ENCODE data around the gene USP11. TPM values are rescaled to one million over a fixed set of nuclear protein-coding genes. Genes with fewer than 3 reads are reported as not detected.
A peak's percentile ranks its signal among the peaks of the same experiment; 100 is the strongest.

Gene USP11
- polyA plus RNA-seq, 1 donor = 57.6 TPM

- WGBS (ENCODE audit: insufficient coverage, low lambda C conversion rate) = no CpG with 5 or more reads among the region's 8 CpGs
- peak overlapping the region; percentile 98 for H3K4me3 ChIP-seq (ENCODE audit: low read length)
- peaks cover 6% of the 10 kb centered on the region for H3K36me3 ChIP-seq (ENCODE audit: control insufficient read depth, insufficient read depth, low read length)
- DNase-seq = no peak
- no peaks in the 10 kb centered on the region for H3K27me3 ChIP-seq (ENCODE audit: control insufficient read depth, insufficient read depth, low read length)
- peak overlapping the region; percentile 100 for H3K27ac ChIP-seq (ENCODE audit: low read length)
- H3K4me1 ChIP-seq (ENCODE audit: control insufficient read depth, insufficient read depth, low read length) = peaks cover 4% of the 10 kb centered on the region
- H3K9me3 ChIP-seq (ENCODE audit: control insufficient read depth, low read depth, low read length) = no peaks in the 10 kb centered on the region
These were observed 509 bp upstream of the USP11 start for GRCh38 chrX:47232197-47232802.

- 0% methylated on average over 2 of the region's 51 CpGs for WGBS (ENCODE audit: insufficient coverage, low lambda C conversion rate)
- no peaks in the 10 kb centered on the region for H3K27me3 ChIP-seq (ENCODE audit: control insufficient read depth, insufficient read depth, low read length)
- DNase-seq = peak; percentile 94 to 97
- H3K36me3 ChIP-seq (ENCODE audit: control insufficient read depth, insufficient read depth, low read length) = peaks cover 4% of the 10 kb centered on the region
- peaks cover 4% of the 10 kb centered on the region for H3K4me1 ChIP-seq (ENCODE audit: control insufficient read depth, insufficient read depth, low read length)
- H3K9me3 ChIP-seq (ENCODE audit: control insufficient read depth, low read depth, low read length) = no peaks in the 10 kb centered on the region
- peak overlapping the region; percentile 100 for H3K27ac ChIP-seq (ENCODE audit: low read length)
- peak overlapping the region; percentile 98 for H3K4me3 ChIP-seq (ENCODE audit: low read length)
These were observed 714 bp downstream of the USP11 start for GRCh38 chrX:47233333-47234113.

- peaks cover 4% of the 10 kb centered on the region for H3K4me1 ChIP-seq (ENCODE audit: control insufficient read depth, insufficient read depth, low read length)
- H3K9me3 ChIP-seq (ENCODE audit: control insufficient read depth, low read depth, low read length) = no peaks in the 10 kb centered on the region
- no peak for DNase-seq
- H3K36me3 ChIP-seq (ENCODE audit: control insufficient read depth, insufficient read depth, low read length) = peaks cover under 1% of the 10 kb centered on the region
- WGBS (ENCODE audit: insufficient coverage, low lambda C conversion rate) = 100% methylated on average over 1 of the region's 3 CpGs
- H3K4me3 ChIP-seq (ENCODE audit: low read length) = peak overlapping the region; percentile 98
- no peaks in the 10 kb centered on the region for H3K27me3 ChIP-seq (ENCODE audit: control insufficient read depth, insufficient read depth, low read length)
- peak overlapping the region; percentile 100 for H3K27ac ChIP-seq (ENCODE audit: low read length)
These were observed 1.8 kb downstream of the USP11 start for GRCh38 chrX:47234583-47234982.

- Histone ChIP-seq H3K36me3 (ENCODE audit: control insufficient read depth, insufficient read depth, low read length) (peaks cover 11% of the 10 kb centered on the region), H3K27me3 (ENCODE audit: control insufficient read depth, insufficient read depth, low read length) (no peaks in the 10 kb centered on the region), H3K4me3 (ENCODE audit: low read length) (no peak overlapping the region), H3K27ac (ENCODE audit: low read length) (no peak overlapping the region), H3K4me1 (ENCODE audit: control insufficient read depth, insufficient read depth, low read length) (peaks cover 4% of the 10 kb centered on the region), H3K9me3 (ENCODE audit: control insufficient read depth, low read depth, low read length) (no peaks in the 10 kb centered on the region)
- DNase-seq = no peak
- WGBS (ENCODE audit: insufficient coverage, low lambda C conversion rate) = no CpG with 5 or more reads among the region's 4 CpGs
These were observed 2.9 kb downstream of the USP11 start for GRCh38 chrX:47235691-47236103.

- no peak for DNase-seq
- Histone ChIP-seq H3K36me3 (ENCODE audit: control insufficient read depth, insufficient read depth, low read length) (peaks cover 38% of the 10 kb centered on the region), H3K27ac (ENCODE audit: low read length) (no peak overlapping the region), H3K27me3 (ENCODE audit: control insufficient read depth, insufficient read depth, low read length) (no peaks in the 10 kb centered on the region), H3K9me3 (ENCODE audit: control insufficient read depth, low read depth, low read length) (no peaks in the 10 kb centered on the region), H3K4me1 (ENCODE audit: control insufficient read depth, insufficient read depth, low read length) (no peaks in the 10 kb centered on the region), H3K4me3 (ENCODE audit: low read length) (no peak overlapping the region)
- WGBS (ENCODE audit: insufficient coverage, low lambda C conversion rate) = no CpG with 5 or more reads among the region's 8 CpGs
These were observed 6.4 kb downstream of the USP11 start for GRCh38 chrX:47239199-47239598.

- Histone ChIP-seq H3K27ac (ENCODE audit: low read length) (no peak overlapping the region), H3K4me1 (ENCODE audit: control insufficient read depth, insufficient read depth, low read length) (no peaks in the 10 kb centered on the region), H3K9me3 (ENCODE audit: control insufficient read depth, low read depth, low read length) (no peaks in the 10 kb centered on the region), H3K36me3 (ENCODE audit: control insufficient read depth, insufficient read depth, low read length) (peaks cover 46% of the 10 kb centered on the region), H3K4me3 (ENCODE audit: low read length) (no peak overlapping the region), H3K27me3 (ENCODE audit: control insufficient read depth, insufficient read depth, low read length) (no peaks in the 10 kb centered on the region)
- WGBS (ENCODE audit: insufficient coverage, low lambda C conversion rate) = no CpG with 5 or more reads among the region's 12 CpGs
- DNase-seq = no peak
These were observed 7.2 kb downstream of the USP11 start for GRCh38 chrX:47239898-47240545.

- H3K27me3 ChIP-seq (ENCODE audit: control insufficient read depth, insufficient read depth, low read length) = no peaks in the 10 kb centered on the region
These were observed 7.8 kb downstream of the USP11 start for GRCh38 chrX:47240619-47241018.

GRCh38 chrX:47241201-47242011, 8.6 kb downstream of the USP11 start:
- Histone ChIP-seq H3K4me3 (ENCODE audit: low read length) (no peak overlapping the region), H3K9me3 (ENCODE audit: control insufficient read depth, low read depth, low read length) (no peaks in the 10 kb centered on the region), H3K27me3 (ENCODE audit: control insufficient read depth, insufficient read depth, low read length) (no peaks in the 10 kb centered on the region), H3K36me3 (ENCODE audit: control insufficient read depth, insufficient read depth, low read length) (peaks cover 57% of the 10 kb centered on the region), H3K27ac (ENCODE audit: low read length) (no peak overlapping the region), H3K4me1 (ENCODE audit: control insufficient read depth, insufficient read depth, low read length) (no peaks in the 10 kb centered on the region)
- no CpG with 5 or more reads among the region's 18 CpGs for WGBS (ENCODE audit: insufficient coverage, low lambda C conversion rate)
- DNase-seq = no peak

More at GRCh38 chrX:47240619-47241018, 7.8 kb downstream of the USP11 start:
- peaks cover 51% of the 10 kb centered on the region for H3K36me3 ChIP-seq (ENCODE audit: control insufficient read depth, insufficient read depth, low read length)
- DNase-seq = no peak
- H3K9me3 ChIP-seq (ENCODE audit: control insufficient read depth, low read depth, low read length) = no peaks in the 10 kb centered on the region
- no CpG with 5 or more reads among the region's 7 CpGs for WGBS (ENCODE audit: insufficient coverage, low lambda C conversion rate)
- H3K4me3 ChIP-seq (ENCODE audit: low read length) = no peak overlapping the region
- no peaks in the 10 kb centered on the region for H3K4me1 ChIP-seq (ENCODE audit: control insufficient read depth, insufficient read depth, low read length)
- no peak overlapping the region for H3K27ac ChIP-seq (ENCODE audit: low read length)

GRCh38 chrX:47242321-47242720, 9.5 kb downstream of the USP11 start:
- Histone ChIP-seq H3K9me3 (ENCODE audit: control insufficient read depth, low read depth, low read length) (no peaks in the 10 kb centered on the region), H3K36me3 (ENCODE audit: control insufficient read depth, insufficient read depth, low read length) (peaks cover 64% of the 10 kb centered on the region), H3K27me3 (ENCODE audit: control insufficient read depth, insufficient read depth, low read length) (no peaks in the 10 kb centered on the region), H3K4me3 (ENCODE audit: low read length) (no peak overlapping the region), H3K27ac (ENCODE audit: low read length) (no peak overlapping the region), H3K4me1 (ENCODE audit: control insufficient read depth, insufficient read depth, low read length) (no peaks in the 10 kb centered on the region)
- DNase-seq = no peak
- WGBS (ENCODE audit: insufficient coverage, low lambda C conversion rate) = no CpG with 5 or more reads among the region's 10 CpGs

GRCh38 chrX:47243351-47243750, 10.5 kb downstream of the USP11 start:
- no peak overlapping the region for H3K4me3 ChIP-seq (ENCODE audit: low read length)
- H3K36me3 ChIP-seq (ENCODE audit: control insufficient read depth, insufficient read depth, low read length) = peaks cover 69% of the 10 kb centered on the region
- no peaks in the 10 kb centered on the region for H3K9me3 ChIP-seq (ENCODE audit: control insufficient read depth, low read depth, low read length)
- H3K27me3 ChIP-seq (ENCODE audit: control insufficient read depth, insufficient read depth, low read length) = no peaks in the 10 kb centered on the region
- no peak overlapping the region for H3K27ac ChIP-seq (ENCODE audit: low read length)
- no peak for DNase-seq
- H3K4me1 ChIP-seq (ENCODE audit: control insufficient read depth, insufficient read depth, low read length) = no peaks in the 10 kb centered on the region
- no CpG with 5 or more reads among the region's 14 CpGs for WGBS (ENCODE audit: insufficient coverage, low lambda C conversion rate)

Measured in large intestine (tissue), 3 donors.